ENCODE data around the gene KCNMA1. TPM values are rescaled to one million over a fixed set of nuclear protein-coding genes. Genes with fewer than 3 reads are reported as not detected.

The KCNMA1 gene
- total and polyA plus RNA-seq, 2 donors (not counting 1 experiment from before 2014, with no cell fraction given): 0.82 to 3.1 TPM

GRCh38 chr10:77451886-77452285 lies 185.7 kb downstream of the KCNMA1 start:
- H3K4me3 Mint-ChIP-seq: no peak overlapping the region
- no peak overlapping the region for H3K27ac Mint-ChIP-seq
- TF ChIP-seq CTCF (IDR thresholded peaks at IDR 0.05): no peak
- no peak for TF ChIP-seq EZH2 (IDR thresholded peaks at IDR 0.05; ENCODE audit: borderline replicate concordance, insufficient read depth, low read depth, low read length, poor library complexity, severe bottlenecking)
- Histone ChIP-seq H3K4me3 (ENCODE audit: control extremely low read depth in 1 of 5, extremely low read depth in 1 of 5, insufficient read depth in 1 of 5, low read depth in 2 of 5, low read length in 4 of 5) (no peak overlapping the region), H4K20me1 (ENCODE audit: control insufficient read depth, insufficient read depth, low read length, poor library complexity, severe bottlenecking) (no peaks in the 10 kb centered on the region), H2AFZ (ENCODE audit: insufficient read depth, low read depth, low read length, poor library complexity, severe bottlenecking) (no peak overlapping the region), H3K27ac (ENCODE audit: low read length in 2 of 2) (no peak overlapping the region), H3K4me1 (ENCODE audit: control insufficient read depth in 2 of 2, insufficient read depth in 2 of 2, low read length in 2 of 2) (no peaks in the 10 kb centered on the region), H3K9me3 (ENCODE audit: control extremely low read depth in 1 of 3, control insufficient read depth in 2 of 3, insufficient read depth in 1 of 3, low read length in 2 of 3) (no peaks in the 10 kb centered on the region), H3K4me2 (replicated peaks; ENCODE audit: low read depth, low read length, poor library complexity, severe bottlenecking) (no peak overlapping the region), H3K79me2 (ENCODE audit: control insufficient read depth, insufficient read depth, low read length) (no peaks in the 10 kb centered on the region), H3K36me3 (replicated peaks in 1 of 2; ENCODE audit: control extremely low read depth in 1 of 2, control insufficient read depth in 1 of 2, extremely low read depth in 1 of 2, insufficient read depth in 2 of 2, low read length in 1 of 2) (no peaks in the 10 kb centered on the region), H3K9ac (ENCODE audit: low read length) (no peak overlapping the region), H3K27me3 (replicated peaks in 1 of 4; ENCODE audit: control extremely low read depth in 1 of 4, control insufficient read depth in 3 of 4, insufficient read depth in 4 of 4, low read length in 3 of 4) (peaks cover 0 to 3% (median 0%) of the 10 kb centered on the region in 4 experiments)
- H3K27me3 Mint-ChIP-seq: peaks cover 3% of the 10 kb centered on the region
- ATAC-seq (ENCODE audit: low read depth) (no peak), DNase-seq (no peak)
- ChIA-PET POLR2A (no interaction called here), CTCF (no interaction called here)
- intact Hi-C loops (cut with micrococcal nuclease): no loop called here
- H3K9me3 Mint-ChIP-seq (ENCODE audit: insufficient read depth): no peaks in the 10 kb centered on the region
- H3K4me1 Mint-ChIP-seq: no peaks in the 10 kb centered on the region
- WGBS (ENCODE audit: insufficient coverage): no CpG with 5 or more reads among the region's 2 CpGs

GRCh38 chr10:77448226-77448625 lies 189.4 kb downstream of the KCNMA1 start:
- ATAC-seq (ENCODE audit: low read depth) (no peak), DNase-seq (no peak)
- Histone ChIP-seq H3K79me2 (ENCODE audit: control insufficient read depth, insufficient read depth, low read length) (no peaks in the 10 kb centered on the region), H3K27me3 (replicated peaks in 1 of 4; ENCODE audit: control extremely low read depth in 1 of 4, control insufficient read depth in 3 of 4, insufficient read depth in 4 of 4, low read length in 3 of 4) (no peaks in the 10 kb centered on the region), H3K4me3 (ENCODE audit: control extremely low read depth in 1 of 5, extremely low read depth in 1 of 5, insufficient read depth in 1 of 5, low read depth in 2 of 5, low read length in 4 of 5) (no peak overlapping the region), H3K4me1 (ENCODE audit: control insufficient read depth in 2 of 2, insufficient read depth in 2 of 2, low read length in 2 of 2) (no peaks in the 10 kb centered on the region), H3K4me2 (replicated peaks; ENCODE audit: low read depth, low read length, poor library complexity, severe bottlenecking) (no peak overlapping the region), H3K9me3 (ENCODE audit: control extremely low read depth in 1 of 3, control insufficient read depth in 2 of 3, insufficient read depth in 1 of 3, low read length in 2 of 3) (no peaks in the 10 kb centered on the region), H4K20me1 (ENCODE audit: control insufficient read depth, insufficient read depth, low read length, poor library complexity, severe bottlenecking) (no peaks in the 10 kb centered on the region), H3K9ac (ENCODE audit: low read length) (no peak overlapping the region), H3K27ac (ENCODE audit: low read length in 2 of 2) (no peak overlapping the region), H2AFZ (ENCODE audit: insufficient read depth, low read depth, low read length, poor library complexity, severe bottlenecking) (no peak overlapping the region), H3K36me3 (replicated peaks in 1 of 2; ENCODE audit: control extremely low read depth in 1 of 2, control insufficient read depth in 1 of 2, extremely low read depth in 1 of 2, insufficient read depth in 2 of 2, low read length in 1 of 2) (no peaks in the 10 kb centered on the region)
- WGBS (ENCODE audit: insufficient coverage): 100% methylated on average over 3 of the region's 5 CpGs
- Mint-ChIP-seq H3K27me3 (no peaks in the 10 kb centered on the region), H3K4me3 (no peak overlapping the region), H3K27ac (no peak overlapping the region), H3K4me1 (no peaks in the 10 kb centered on the region), H3K9me3 (ENCODE audit: insufficient read depth) (no peaks in the 10 kb centered on the region)
- ChIA-PET CTCF (no interaction called here), POLR2A (no interaction called here)
- TF ChIP-seq CTCF (IDR thresholded peaks at IDR 0.05) (no peak), EZH2 (IDR thresholded peaks at IDR 0.05; ENCODE audit: borderline replicate concordance, insufficient read depth, low read depth, low read length, poor library complexity, severe bottlenecking) (no peak)
- intact Hi-C loops (cut with micrococcal nuclease): no loop called here

Data from B cell (primary cell).